Uterus (tissue), 2 donors: ENCODE measurements around the gene NSG1.

ENCODE experiments used
- POLR2A ChIP-seq, 2 donors: fragments of 450-650 bp; IDR thresholded peaks; one replicate each; pipeline ENCODE4 v1.6.1; 2016; ENCODE audit warnings: antibody characterized with exemption in 2 of 2, mild to moderate bottlenecking in 1 of 2, moderate library complexity in 1 of 2
- TF ChIP-seq, protein P1 (sequence below), 4 experiments: fragments of 200-600 bp in 2 of 4; fragments of 450-650 bp in 2 of 4; sonication (generic) in 2 of 4; IDR thresholded peaks; one replicate each; pipeline ENCODE4 v1.5.1; 2016 to 2019; ENCODE audit warnings: antibody characterized with exemption in 4 of 4, mild to moderate bottlenecking in 2 of 4, moderate library complexity in 1 of 4

DNA sequence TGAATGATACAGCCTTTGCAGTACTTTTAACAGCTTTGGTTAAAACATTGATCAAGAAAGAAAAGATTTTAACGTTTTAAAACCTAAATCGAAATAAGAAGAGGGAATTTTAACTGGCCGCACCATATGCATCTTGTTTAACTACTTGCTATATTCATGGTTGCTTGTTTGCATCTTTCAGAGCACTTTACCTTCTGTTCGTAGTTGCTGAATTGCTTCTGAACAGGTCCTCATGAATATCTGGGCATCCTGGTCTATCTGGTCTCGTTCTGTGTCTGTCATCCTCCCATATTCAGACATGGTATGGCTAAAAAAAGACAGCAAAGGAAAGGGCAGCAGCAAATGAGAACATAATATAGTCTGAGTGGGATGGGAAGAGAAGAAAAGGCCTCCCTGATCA, 72.3 kb downstream of the NSG1 start:
- TF ChIP-seq, protein P1, sequence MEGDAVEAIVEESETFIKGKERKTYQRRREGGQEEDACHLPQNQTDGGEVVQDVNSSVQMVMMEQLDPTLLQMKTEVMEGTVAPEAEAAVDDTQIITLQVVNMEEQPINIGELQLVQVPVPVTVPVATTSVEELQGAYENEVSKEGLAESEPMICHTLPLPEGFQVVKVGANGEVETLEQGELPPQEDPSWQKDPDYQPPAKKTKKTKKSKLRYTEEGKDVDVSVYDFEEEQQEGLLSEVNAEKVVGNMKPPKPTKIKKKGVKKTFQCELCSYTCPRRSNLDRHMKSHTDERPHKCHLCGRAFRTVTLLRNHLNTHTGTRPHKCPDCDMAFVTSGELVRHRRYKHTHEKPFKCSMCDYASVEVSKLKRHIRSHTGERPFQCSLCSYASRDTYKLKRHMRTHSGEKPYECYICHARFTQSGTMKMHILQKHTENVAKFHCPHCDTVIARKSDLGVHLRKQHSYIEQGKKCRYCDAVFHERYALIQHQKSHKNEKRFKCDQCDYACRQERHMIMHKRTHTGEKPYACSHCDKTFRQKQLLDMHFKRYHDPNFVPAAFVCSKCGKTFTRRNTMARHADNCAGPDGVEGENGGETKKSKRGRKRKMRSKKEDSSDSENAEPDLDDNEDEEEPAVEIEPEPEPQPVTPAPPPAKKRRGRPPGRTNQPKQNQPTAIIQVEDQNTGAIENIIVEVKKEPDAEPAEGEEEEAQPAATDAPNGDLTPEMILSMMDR (IDR thresholded peaks at IDR 0.05): no peak
- no peak for TF ChIP-seq POLR2A (IDR thresholded peaks at IDR 0.05)
